ENCODE measurements around the gene ZNF627.

DNA sequence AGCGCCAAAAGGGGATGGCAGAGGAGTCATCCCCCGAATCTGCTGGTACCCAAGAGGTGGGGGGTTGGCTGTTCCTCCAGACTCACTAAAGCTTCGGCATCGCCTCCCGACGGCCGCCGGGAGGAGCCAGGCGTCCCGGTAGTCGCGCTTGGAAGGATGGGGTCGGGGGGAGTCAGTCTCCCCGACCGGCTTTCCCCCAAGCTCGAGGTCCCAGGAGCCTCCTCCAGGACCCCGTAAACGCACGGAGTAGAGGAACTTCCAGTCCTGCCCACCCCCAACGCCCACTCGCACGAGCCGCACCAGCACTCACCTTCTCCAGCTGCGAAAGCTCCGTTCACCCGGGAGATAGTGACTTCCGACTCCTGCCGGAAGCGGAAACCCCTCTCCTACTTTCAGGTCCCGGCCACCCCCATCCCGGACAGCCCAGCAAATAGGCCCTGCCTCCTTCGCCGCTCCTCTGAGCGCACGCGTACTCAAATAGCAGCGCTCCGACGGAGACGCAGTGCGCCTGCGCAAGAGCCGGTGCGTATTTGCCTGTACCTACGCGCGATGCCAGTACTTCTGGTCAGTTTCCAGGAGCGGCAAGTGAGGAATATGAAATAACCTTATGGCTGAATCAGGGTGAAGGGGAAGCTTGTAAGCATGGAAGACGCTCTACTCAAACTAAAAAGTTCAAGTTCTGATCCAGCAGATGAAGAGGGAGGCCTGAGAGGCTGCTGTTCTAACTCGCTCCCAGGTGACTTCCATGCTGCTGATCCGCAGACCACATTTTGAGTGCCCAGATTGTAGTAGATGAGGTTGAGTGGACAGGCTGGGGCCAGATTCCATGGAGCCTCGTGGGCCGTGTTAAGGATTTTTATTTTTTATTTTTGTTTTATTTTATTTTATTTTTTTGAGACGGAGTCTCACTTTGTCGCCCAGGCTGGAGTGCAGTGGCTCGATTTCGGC, 38.1 kb upstream of the ZNF627 start, which contains the start of gene ELOF1:
- TF ChIP-seq FOXP2 (optimal IDR thresholded peaks at IDR 0.05; ENCODE audit: control extremely low read depth, extremely low read length, insufficient read depth) (no peak), EZH2 (IDR thresholded peaks at IDR 0.05) (no peak)
